ENCODE results near the gene CLDN24. TPM values are rescaled to one million over a fixed set of nuclear protein-coding genes. Genes with fewer than 3 reads are reported as not detected.

Gene CLDN24
- total and polyA plus RNA-seq, 7 experiments from 2014 or later, result not detected

DNA sequence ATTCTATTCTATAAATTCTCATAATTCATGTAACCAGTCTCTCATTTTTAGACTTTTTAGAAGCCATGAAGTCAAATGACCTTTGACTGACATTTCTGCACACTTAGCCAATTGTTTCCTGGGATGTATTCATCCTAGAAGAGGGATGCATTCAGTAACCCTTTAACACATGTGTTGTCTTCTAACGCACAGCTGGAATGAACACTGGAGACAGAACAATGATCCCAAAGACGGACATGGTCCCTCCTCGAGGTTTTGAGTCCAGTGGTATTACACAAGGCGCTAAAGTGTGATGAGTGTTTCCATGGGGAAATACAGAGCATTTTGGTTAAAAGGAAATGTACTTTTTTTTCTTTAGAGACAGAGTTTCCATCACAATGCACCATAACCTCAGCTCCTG, 39.8 kb upstream of the CLDN24 start:
- no peaks in the 10 kb centered on the region for H3K27me3 ChIP-seq (ENCODE audit: control insufficient read depth in 2 of 2, insufficient read depth in 2 of 2, low read length in 2 of 2)
- intact Hi-C loops (cut with micrococcal nuclease), result loop anchor here in 1 of 2 donors (5.0 kb wide), 1 partner anchor 35 kb away; no protein-coding TSS in a partner anchor
- Mint-ChIP-seq H3K4me3 (no peak overlapping the region), H3K36me3 (no peaks in the 10 kb centered on the region), H3K27ac (no peak overlapping the region), H3K9me3 (peaks cover 0 to 3% (median 0%) of the 10 kb centered on the region in 11 donors), H3K27me3 (peaks cover 0 to 4% (median 0%) of the 10 kb centered on the region in 5 donors), H3K4me1 (no peaks in the 10 kb centered on the region)
- ChIA-PET POLR2A (no interaction called here), CTCF (no interaction called here)
- no peaks in the 10 kb centered on the region for H3K36me3 ChIP-seq (ENCODE audit: control insufficient read depth in 2 of 3, insufficient read depth in 3 of 3, low read length in 3 of 3)
- no peak overlapping the region for H3K27ac ChIP-seq (ENCODE audit: low read depth, low read length)
- no peaks in the 10 kb centered on the region for H3K4me1 ChIP-seq (ENCODE audit: control insufficient read depth in 2 of 2, insufficient read depth in 2 of 2, low read length in 2 of 2)
- no peak for DNase-seq
- ATAC-seq, result no peak
- H3K4me3 ChIP-seq (ENCODE audit: low read length), result no peak overlapping the region
- H3K9me3 ChIP-seq (ENCODE audit: control insufficient read depth in 2 of 3, low read length in 3 of 3), result no peaks in the 10 kb centered on the region

DNA sequence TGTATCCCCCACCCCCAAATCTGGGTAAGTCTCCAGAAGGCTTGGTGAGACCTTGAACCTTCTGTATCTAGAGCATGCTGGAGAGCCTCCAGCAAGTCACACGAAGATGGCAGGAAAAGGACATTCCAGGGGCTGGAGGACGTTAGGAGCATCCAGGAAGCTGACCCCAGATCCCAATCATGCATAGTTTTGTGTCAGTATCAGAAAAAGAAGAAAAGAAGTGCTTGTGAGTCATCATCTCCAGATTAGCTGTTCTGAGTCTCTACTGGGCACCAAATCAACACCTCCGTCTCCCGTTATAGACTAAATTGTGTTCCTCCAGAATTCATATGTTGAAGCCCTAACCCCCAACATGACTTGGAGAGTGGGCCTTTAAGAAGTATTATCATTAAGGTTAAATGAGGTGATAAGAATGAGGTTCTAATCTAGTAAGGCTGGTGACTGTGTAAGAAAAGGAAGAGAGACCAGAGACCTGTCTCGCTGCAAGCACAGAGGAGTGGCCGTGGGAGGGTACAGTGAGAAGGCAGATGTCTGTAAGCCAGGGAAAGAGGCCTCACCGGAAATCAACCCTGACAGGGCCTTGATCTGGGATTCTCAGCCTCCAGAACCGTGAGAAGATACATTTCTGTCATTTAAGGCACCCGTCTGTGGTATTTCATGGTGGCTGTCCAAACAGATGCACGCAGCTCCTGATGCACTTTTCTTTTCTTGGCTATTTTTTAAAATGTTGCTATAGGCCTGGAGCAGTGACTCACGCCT, 38.1 kb upstream of the CLDN24 start:
- no peaks in the 10 kb centered on the region for H3K4me1 Mint-ChIP-seq
- no peak overlapping the region for H3K27ac Mint-ChIP-seq
- peaks cover 0 to 3% (median 0%) of the 10 kb centered on the region in 11 donors for H3K9me3 Mint-ChIP-seq
- Histone ChIP-seq H3K4me3 (ENCODE audit: low read length) (no peak overlapping the region), H3K36me3 (ENCODE audit: control insufficient read depth in 2 of 3, insufficient read depth in 3 of 3, low read length in 3 of 3) (no peaks in the 10 kb centered on the region), H3K27ac (ENCODE audit: low read depth, low read length) (no peak overlapping the region), H3K4me1 (ENCODE audit: control insufficient read depth in 2 of 2, insufficient read depth in 2 of 2, low read length in 2 of 2) (no peaks in the 10 kb centered on the region), H3K27me3 (ENCODE audit: control insufficient read depth in 2 of 2, insufficient read depth in 2 of 2, low read length in 2 of 2) (no peaks in the 10 kb centered on the region), H3K9me3 (ENCODE audit: control insufficient read depth in 2 of 3, low read length in 3 of 3) (no peaks in the 10 kb centered on the region)
- ATAC-seq (no peak), DNase-seq (no peak)
- POLR2A ChIA-PET, result no interaction called here
- peaks cover 0 to 4% (median 0%) of the 10 kb centered on the region in 5 donors for H3K27me3 Mint-ChIP-seq
- H3K36me3 Mint-ChIP-seq, result no peaks in the 10 kb centered on the region
- intact Hi-C loops (cut with micrococcal nuclease), result loop anchor here in 1 of 2 donors (5.0 kb wide), 1 partner anchor 37 kb away; no protein-coding TSS in a partner anchor
- CTCF ChIA-PET, result no interaction called here
- H3K4me3 Mint-ChIP-seq, result no peak overlapping the region

DNA sequence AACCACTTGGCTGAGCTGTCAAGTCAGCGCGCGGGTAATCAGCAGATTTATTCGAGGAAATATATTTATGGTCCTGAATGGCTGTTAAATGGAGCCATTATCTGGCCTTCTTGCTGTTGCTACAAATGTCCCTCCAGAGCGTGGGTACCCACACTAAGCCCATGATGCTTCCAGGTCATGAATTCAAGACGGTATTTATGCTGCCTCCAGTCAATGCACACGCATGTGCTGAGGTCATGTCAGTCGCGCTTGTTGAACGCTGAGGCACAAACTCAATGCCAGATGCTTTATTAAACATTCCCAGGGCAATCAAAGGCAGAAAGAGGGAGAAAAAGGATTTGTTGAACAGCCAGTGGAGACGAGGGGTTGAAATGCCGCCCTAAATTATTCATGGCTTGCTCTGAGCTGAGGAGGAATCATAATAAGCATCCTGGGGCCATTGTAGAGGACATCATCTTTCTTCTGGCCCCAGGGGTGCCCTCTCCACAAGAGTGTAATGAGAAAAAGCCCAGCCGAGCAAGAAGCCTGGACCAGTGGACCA, 36.1 kb upstream of the CLDN24 start:
- H3K27ac ChIP-seq (ENCODE audit: low read depth, low read length), result no peak overlapping the region
- Mint-ChIP-seq H3K36me3 (no peaks in the 10 kb centered on the region), H3K9me3 (peaks cover 0 to 3% (median 0%) of the 10 kb centered on the region in 11 donors), H3K4me1 (no peaks in the 10 kb centered on the region), H3K27me3 (peaks cover 0 to 4% (median 0%) of the 10 kb centered on the region in 5 donors), H3K4me3 (no peak overlapping the region), H3K27ac (no peak overlapping the region)
- ATAC-seq (no peak), DNase-seq (no peak)
- H3K9me3 ChIP-seq (ENCODE audit: control insufficient read depth in 2 of 3, low read length in 3 of 3), result no peaks in the 10 kb centered on the region
- intact Hi-C loops (cut with micrococcal nuclease), result no loop called here
- ChIA-PET POLR2A (interaction anchor here (0.6 kb wide), 1 partner anchor 430 kb away, joined by 3 read pairs; no protein-coding TSS in a partner anchor), CTCF (no interaction called here)
- H3K27me3 ChIP-seq (ENCODE audit: control insufficient read depth in 2 of 2, insufficient read depth in 2 of 2, low read length in 2 of 2), result no peaks in the 10 kb centered on the region
- no peaks in the 10 kb centered on the region for H3K4me1 ChIP-seq (ENCODE audit: control insufficient read depth in 2 of 2, insufficient read depth in 2 of 2, low read length in 2 of 2)
- no peak overlapping the region for H3K4me3 ChIP-seq (ENCODE audit: low read length)
- no peaks in the 10 kb centered on the region for H3K36me3 ChIP-seq (ENCODE audit: control insufficient read depth in 2 of 3, insufficient read depth in 3 of 3, low read length in 3 of 3)

DNA sequence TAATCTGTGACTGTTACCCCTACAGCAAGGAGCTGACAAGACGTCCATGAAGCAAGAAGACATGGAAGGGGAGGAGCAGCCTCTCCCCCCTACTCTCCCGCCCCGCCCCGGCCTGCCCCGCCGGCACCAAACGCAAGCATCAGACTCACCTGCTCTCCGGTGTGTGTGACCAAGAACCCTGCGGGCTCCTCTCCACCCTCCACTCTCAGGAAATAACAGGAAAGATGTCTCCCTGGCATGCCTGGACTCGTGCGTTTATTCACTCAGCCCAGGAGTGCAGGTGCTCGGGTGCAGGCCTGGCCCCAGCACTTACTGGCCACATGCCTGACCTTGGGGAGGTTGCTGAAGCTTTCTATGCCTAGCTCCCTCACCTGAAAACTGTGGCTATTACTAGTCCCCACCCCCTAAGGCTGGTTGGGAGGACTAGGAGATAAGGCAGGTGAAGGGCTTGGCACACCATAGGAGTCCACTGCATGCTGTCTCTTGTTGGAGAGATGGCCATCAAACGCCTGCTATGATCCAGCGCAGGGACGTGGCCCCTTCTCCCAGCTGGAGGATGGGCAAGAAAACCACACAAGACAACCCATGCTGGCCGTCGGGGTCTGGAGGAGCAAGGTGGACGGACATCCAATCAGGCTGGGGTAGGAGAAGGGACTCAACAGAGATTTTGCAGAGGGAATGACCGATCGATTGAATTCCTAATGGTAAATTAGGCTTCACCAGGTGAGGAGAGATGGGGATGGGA, 34.9 kb upstream of the CLDN24 start:
- Mint-ChIP-seq H3K27me3 (peaks cover 0 to 2% (median 0%) of the 10 kb centered on the region in 5 donors), H3K36me3 (peaks cover 0 to 3% (median 0%) of the 10 kb centered on the region in 5 donors), H3K4me3 (no peak overlapping the region), H3K9me3 (peaks cover 0 to 3% (median 0%) of the 10 kb centered on the region in 11 donors), H3K27ac (no peak overlapping the region), H3K4me1 (no peaks in the 10 kb centered on the region)
- intact Hi-C loops (cut with micrococcal nuclease), result no loop called here
- H3K4me1 ChIP-seq (ENCODE audit: control insufficient read depth in 2 of 2, insufficient read depth in 2 of 2, low read length in 2 of 2), result no peaks in the 10 kb centered on the region
- ATAC-seq (no peak), DNase-seq (no peak)
- H3K27ac ChIP-seq (ENCODE audit: low read depth, low read length), result no peak overlapping the region
- H3K27me3 ChIP-seq (ENCODE audit: control insufficient read depth in 2 of 2, insufficient read depth in 2 of 2, low read length in 2 of 2), result no peaks in the 10 kb centered on the region
- no peaks in the 10 kb centered on the region for H3K36me3 ChIP-seq (ENCODE audit: control insufficient read depth in 2 of 3, insufficient read depth in 3 of 3, low read length in 3 of 3)
- H3K4me3 ChIP-seq (ENCODE audit: low read length), result no peak overlapping the region
- H3K9me3 ChIP-seq (ENCODE audit: control insufficient read depth in 2 of 3, low read length in 3 of 3), result no peaks in the 10 kb centered on the region
- CTCF ChIA-PET, result no interaction called here
- POLR2A ChIA-PET, result no interaction called here

DNA sequence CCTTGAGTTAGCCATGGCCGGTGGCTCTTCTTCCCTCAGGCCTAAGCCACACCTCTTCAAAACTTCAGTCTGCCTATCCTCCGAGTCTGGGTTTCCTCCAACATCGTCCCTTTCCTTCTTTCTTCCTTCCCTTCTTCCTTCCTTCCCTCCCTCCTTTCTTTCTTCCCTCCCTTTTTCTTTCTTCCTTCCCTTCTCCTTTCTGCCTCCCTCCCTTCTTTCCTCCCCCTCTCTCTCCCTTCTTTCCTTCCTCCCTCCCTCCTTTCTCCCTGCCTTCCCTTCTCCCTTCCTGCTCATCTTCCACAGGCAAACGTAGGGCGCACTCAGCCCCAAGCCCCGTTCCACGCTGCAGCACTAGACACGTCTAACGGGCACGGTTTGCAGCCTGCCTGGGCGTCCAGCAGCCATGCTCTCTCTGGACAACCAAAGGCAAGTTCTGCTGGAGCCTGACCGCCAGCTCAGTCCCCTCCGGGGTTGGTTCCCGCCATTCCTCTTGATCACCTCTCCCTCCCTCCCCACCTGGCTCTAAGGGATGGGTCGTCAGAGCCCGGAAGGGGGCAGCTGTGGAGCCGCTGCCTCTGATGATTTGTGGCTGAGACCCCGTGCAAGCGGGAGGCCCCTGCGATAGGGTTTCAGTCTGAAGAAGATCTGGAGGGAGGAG, 34.1 kb upstream of the CLDN24 start:
- intact Hi-C loops (cut with micrococcal nuclease), result no loop called here
- Histone ChIP-seq H3K4me3 (ENCODE audit: low read length) (no peak overlapping the region), H3K9me3 (ENCODE audit: control insufficient read depth in 2 of 3, low read length in 3 of 3) (no peaks in the 10 kb centered on the region), H3K4me1 (ENCODE audit: control insufficient read depth in 2 of 2, insufficient read depth in 2 of 2, low read length in 2 of 2) (no peaks in the 10 kb centered on the region), H3K36me3 (ENCODE audit: control insufficient read depth in 2 of 3, insufficient read depth in 3 of 3, low read length in 3 of 3) (no peaks in the 10 kb centered on the region), H3K27ac (ENCODE audit: low read depth, low read length) (no peak overlapping the region), H3K27me3 (ENCODE audit: control insufficient read depth in 2 of 2, insufficient read depth in 2 of 2, low read length in 2 of 2) (no peaks in the 10 kb centered on the region)
- Mint-ChIP-seq H3K27ac (no peak overlapping the region), H3K9me3 (peaks cover 0 to 3% (median 0%) of the 10 kb centered on the region in 11 donors), H3K4me3 (no peak overlapping the region), H3K4me1 (peaks cover 0 to 2% (median 0%) of the 10 kb centered on the region in 7 donors), H3K27me3 (peaks cover 0 to 4% (median 0%) of the 10 kb centered on the region in 5 donors), H3K36me3 (peaks cover 0 to 3% (median 0%) of the 10 kb centered on the region in 5 donors)
- ChIA-PET CTCF (no interaction called here), POLR2A (no interaction called here)
- ATAC-seq (no peak), DNase-seq (no peak)

DNA sequence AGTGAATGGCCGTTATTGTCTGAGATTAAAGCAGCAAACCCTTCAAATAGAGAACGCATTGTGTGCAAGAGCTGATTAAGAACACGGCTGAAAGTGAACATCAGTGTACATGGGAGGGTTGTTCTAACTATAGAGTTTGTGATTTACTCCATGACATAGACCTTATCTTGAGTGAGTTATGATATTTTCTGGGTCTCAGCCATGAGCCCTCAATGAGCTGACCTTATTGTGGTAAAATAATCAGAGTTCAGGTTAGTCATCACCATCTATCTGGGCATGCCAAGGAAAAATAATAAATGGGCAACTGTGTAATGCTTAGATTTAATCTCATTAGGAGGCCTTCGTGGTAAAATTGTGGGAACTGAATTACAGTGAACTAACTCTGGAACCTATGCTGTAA, 33.2 kb upstream of the CLDN24 start:
- Histone ChIP-seq H3K36me3 (ENCODE audit: control insufficient read depth in 2 of 3, insufficient read depth in 3 of 3, low read length in 3 of 3) (no peaks in the 10 kb centered on the region), H3K4me3 (ENCODE audit: low read length) (no peak overlapping the region), H3K27ac (ENCODE audit: low read depth, low read length) (no peak overlapping the region), H3K9me3 (ENCODE audit: control insufficient read depth in 2 of 3, low read length in 3 of 3) (no peaks in the 10 kb centered on the region), H3K27me3 (ENCODE audit: control insufficient read depth in 2 of 2, insufficient read depth in 2 of 2, low read length in 2 of 2) (no peaks in the 10 kb centered on the region), H3K4me1 (ENCODE audit: control insufficient read depth in 2 of 2, insufficient read depth in 2 of 2, low read length in 2 of 2) (no peaks in the 10 kb centered on the region)
- DNase-seq (no peak), ATAC-seq (no peak)
- CTCF ChIA-PET, result no interaction called here
- H3K4me1 Mint-ChIP-seq, result peaks cover 0 to 4% (median 0%) of the 10 kb centered on the region in 7 donors
- peaks cover 0 to 3% (median 0%) of the 10 kb centered on the region in 5 donors for H3K36me3 Mint-ChIP-seq
- intact Hi-C loops (cut with micrococcal nuclease), result no loop called here
- no peak overlapping the region for H3K27ac Mint-ChIP-seq
- H3K27me3 Mint-ChIP-seq, result peaks cover 2 to 10% (median 6%) of the 10 kb centered on the region in 5 donors
- H3K9me3 Mint-ChIP-seq, result peaks cover 0 to 3% (median 0%) of the 10 kb centered on the region in 11 donors
- POLR2A ChIA-PET, result no interaction called here
- no peak overlapping the region for H3K4me3 Mint-ChIP-seq
